A549 (cell line): ENCODE measurements around the gene RAPSN. TPM values are rescaled to one million over a fixed set of nuclear protein-coding genes. Genes with fewer than 3 reads are reported as not detected.

ENCODE experiments used
- ATAC-seq, 2 experiments: fragments of 200-7000 bp in 1 of 2; fragments of >200 bp in 1 of 2; cut with Nextera tagmentation in 1 of 2; cut with Tn5 transposase in 1 of 2; 3 replicates each; pipeline versions ENCODE4 v1.8.0 to v1.9.1; 2018 to 2020; ENCODE audit warnings: mild to moderate bottlenecking in 1 of 2, moderate library complexity in 1 of 2
- CTCF ChIA-PET: fragments of 300-600 bp; sonication (Branson Sonifier 250); formaldehyde crosslinking; extraction: SDS; loops from one replicate; lab custom pipeline; 2021; ENCODE audit warnings: antibody characterized with exemption, inconsistent platforms; lab: Yijun Ruan, JAX
- POLR2A ChIA-PET: fragments of 350-600 bp; formaldehyde crosslinking; extraction: SDS; loops from one replicate; lab custom pipeline; 2021; ENCODE audit warnings: antibody characterized with exemption, inconsistent platforms; lab: Yijun Ruan, JAX
- DNase-seq, 2 experiments: peaks; one replicate each; pipeline versions ENCODE4 v3.0.0 to v3.0.0-alpha.2; 2011 to 2016; ENCODE audit warnings: low read depth in 1 of 2, low spot score in 1 of 2
- FAIRE-seq: peaks from 2 replicates; lab custom pipeline; 2011; peaks lifted over from hg19 to GRCh38; lab: Jason Lieb, UNC
- H3K27ac ChIP-seq, 2 experiments: fragments of >200 bp; sonication (Bioruptor Twin); formaldehyde crosslinking; 3 replicates each; pipeline ENCODE4 v1.5.1; 2016 to 2017
- H3K4me1 ChIP-seq: fragments of >200 bp; sonication (Bioruptor Twin); formaldehyde crosslinking; 3 replicates; pipeline ENCODE4 v1.6.1; 2016
- H3K4me2 ChIP-seq: fragments of >200 bp; sonication (Bioruptor Twin); formaldehyde crosslinking; 3 replicates; pipeline ENCODE4 v1.6.1; 2016
- H3K4me3 ChIP-seq: fragments of >200 bp; sonication (Bioruptor Twin); formaldehyde crosslinking; 3 replicates; pipeline ENCODE4 v1.5.1; 2016
- H3K9me3 ChIP-seq: fragments of >200 bp; sonication (Bioruptor Twin); formaldehyde crosslinking; 3 replicates; pipeline ENCODE4 v1.6.1; 2016
- CBX8 ChIP-seq: fragments of 200-600 bp; sonication (generic); IDR thresholded peaks from 2 replicates; pipeline ENCODE4 v1.6.1; 2016
- EP300 ChIP-seq, 2 experiments: fragments of >200 bp; sonication (Bioruptor Twin); formaldehyde crosslinking; IDR thresholded peaks; 2 replicates in 1 of 2; 3 replicates in 1 of 2; pipeline ENCODE4 v1.6.1; 2016 to 2017
- FOXS1 ChIP-seq: fragments of 250-450 bp; sonication (Bioruptor Pico); IDR thresholded peaks from 2 replicates; pipeline ENCODE4 v1.5.0; 2020; ENCODE audit warnings: mild to moderate bottlenecking, moderate library complexity
- GATA3 ChIP-seq: IDR thresholded peaks from 2 replicates; pipeline ENCODE4 v1.6.1; 2012; ENCODE audit warnings: borderline replicate concordance
- HOXB13 ChIP-seq: fragments of 250-450 bp; sonication (Bioruptor Pico); IDR thresholded peaks from 2 replicates; pipeline ENCODE4 v1.5.0; 2020; ENCODE audit warnings: low read depth, mild to moderate bottlenecking, moderate library complexity
- HOXB5 ChIP-seq: fragments of 250-450 bp; sonication (Bioruptor Pico); IDR thresholded peaks from 2 replicates; pipeline ENCODE4 v1.5.0; 2020; ENCODE audit warnings: mild to moderate bottlenecking, moderate library complexity
- JUNB ChIP-seq: fragments of >200 bp; sonication (Bioruptor Twin); formaldehyde crosslinking; IDR thresholded peaks from 2 replicates; pipeline ENCODE4 v1.6.1; 2016
- KDM1A ChIP-seq: fragments of 200-600 bp; sonication (generic); IDR thresholded peaks from 2 replicates; pipeline ENCODE4 v1.6.1; 2016; ENCODE audit warnings: low read depth, mild to moderate bottlenecking
- MAFK ChIP-seq: fragments of 450-650 bp; IDR thresholded peaks from 2 replicates; pipeline ENCODE4 v1.6.1; 2014; ENCODE audit not compliant: partially characterized antibody
- MAX ChIP-seq: IDR thresholded peaks from 2 replicates; pipeline ENCODE4 v1.6.1; 2012
- MAZ ChIP-seq: fragments of 150-350 bp; IDR thresholded peaks from 2 replicates; pipeline ENCODE4 v1.6.1; 2014; ENCODE audit warnings: antibody characterized with exemption, low read depth, low read length, borderline replicate concordance
- MYC ChIP-seq: IDR thresholded peaks from 2 replicates; pipeline ENCODE4 v1.6.1; 2012; ENCODE audit warnings: mild to moderate bottlenecking, inconsistent platforms, low read length, improper control_type of control experiment, borderline replicate concordance
- NFE2L2 ChIP-seq: fragments of 150-350 bp; conservative IDR thresholded peaks from 2 replicates; pipeline ENCODE4 v1.6.1; 2014; ENCODE audit warnings: low read length
- NPAS2 ChIP-seq: fragments of 250-450 bp; sonication (Bioruptor Pico); IDR thresholded peaks from 2 replicates; pipeline ENCODE4 v1.8.0; 2022; ENCODE audit warnings: mild to moderate bottlenecking, moderate library complexity, borderline replicate concordance
- NR3C1 ChIP-seq: fragments of >200 bp; sonication (Bioruptor Twin); formaldehyde crosslinking; IDR thresholded peaks from 3 replicates; pipeline ENCODE4 v1.6.1; 2017
- PHF8 ChIP-seq: fragments of 200-600 bp; sonication (generic); IDR thresholded peaks from 2 replicates; pipeline ENCODE4 v1.6.1; 2016; ENCODE audit warnings: low read depth, mild to moderate bottlenecking, antibody characterized with exemption, moderate library complexity, borderline replicate concordance
- POLR2AphosphoS2 ChIP-seq: conservative IDR thresholded peaks from 2 replicates; pipeline ENCODE4 v1.6.1; 2012; ENCODE audit warnings: low read length, improper control_type of control experiment, inconsistent platforms
- REST ChIP-seq: fragments of 200-600 bp; sonication (generic); IDR thresholded peaks from 2 replicates; pipeline ENCODE4 v1.6.1; 2016; ENCODE audit warnings: antibody characterized with exemption, mild to moderate bottlenecking, moderate library complexity
- RFX5 ChIP-seq: fragments of 450-650 bp; IDR thresholded peaks from 2 replicates; pipeline ENCODE4 v1.7.1; 2014; ENCODE audit warnings: antibody characterized with exemption, mild to moderate bottlenecking, moderate library complexity
- RNF2 ChIP-seq: fragments of 200-600 bp; sonication (generic); IDR thresholded peaks from 2 replicates; pipeline ENCODE4 v1.6.1; 2016; ENCODE audit warnings: low read depth, mild to moderate bottlenecking, antibody characterized with exemption, moderate library complexity, borderline replicate concordance
- USF2 ChIP-seq: fragments of 450-650 bp; IDR thresholded peaks from 2 replicates; pipeline ENCODE4 v1.6.1; 2014; ENCODE audit warnings: antibody characterized with exemption
- ZNF302 ChIP-seq: fragments of 250-450 bp; sonication (Bioruptor Pico); IDR thresholded peaks from 2 replicates; pipeline ENCODE4 v1.9.0; 2021; ENCODE audit warnings: inconsistent platforms, mild to moderate bottlenecking, moderate library complexity
- WGBS: methylation state at CpG from one replicate; pipeline ENCODE4 v1.1.6; 2017; ENCODE audit errors: missing lambda C conversion rate; 5-methylcytosine and 5-hydroxymethylcytosine counted together
- polyA plus RNA-seq, 4 experiments: library from polyadenylated mRNA; depleted of rRNA in 3 of 4; stranded (reverse); fragments of >200 nt; fragmentation: RNase III in 1 of 4; extraction: RNeasy Plus Mini Kit Qiagen cat#74134 plus additional on column Dnase treatment in 1 of 4; gene quantifications; 2 replicates in 3 of 4; 3 replicates in 1 of 4; pipeline ENCODE4 v1.2.3, GENCODE V29; 2011 to 2017

RAPSN gene
- polyA plus RNA-seq, 2 of the 4 experiments (the other 2 are of a cell fraction) = 0.12 to 0.17 TPM

- no peak for DNase-seq
- H3K4me1 ChIP-seq = peaks cover 12% of the 10 kb centered on the region; the same call in 2 of the 3 replicates
- no peak overlapping the region for H3K27ac ChIP-seq
- ChIA-PET POLR2A (no interaction called here), CTCF (interaction anchor here (1.4 kb wide), 1 partner anchor 12 kb away, joined by 4 read pairs; no protein-coding TSS in a partner anchor)
- no peak for ATAC-seq
- H3K4me3 ChIP-seq = no peak overlapping the region
- no peak overlapping the region for H3K4me2 ChIP-seq
- FAIRE-seq = no peak
- H3K9me3 ChIP-seq = no peaks in the 10 kb centered on the region
- no peak for TF ChIP-seq MAX
- no peak for TF ChIP-seq RNF2
- TF ChIP-seq HOXB5 = no peak
- no peak for TF ChIP-seq REST
- TF ChIP-seq RFX5 = no peak
- TF ChIP-seq JUNB = no peak
- no peak for TF ChIP-seq NPAS2
- no peak for TF ChIP-seq ZNF302 (CRISPR knock-in tag)
- no peak for TF ChIP-seq POLR2AphosphoS2
- TF ChIP-seq NFE2L2 = no peak
- no peak for TF ChIP-seq EP300 (IDR thresholded peaks at IDR 0.05)
- no peak for TF ChIP-seq MAZ
- TF ChIP-seq USF2 = no peak
- TF ChIP-seq FOXS1 (CRISPR knock-in tag) = no peak
- no peak for TF ChIP-seq HOXB13
- no peak for TF ChIP-seq MYC
These were observed 47.9 kb upstream of the RAPSN start for GRCh38 chr11:47496808-47497207.

GRCh38 chr11:47495856-47496217, 46.9 kb upstream of the RAPSN start:
- TF ChIP-seq CBX8 = no peak
- TF ChIP-seq REST = no peak
- no peak for TF ChIP-seq MAFK
- TF ChIP-seq KDM1A = no peak
- no peak for TF ChIP-seq PHF8
- TF ChIP-seq NR3C1 = no peak
- no peak for TF ChIP-seq GATA3
- no peaks in the 10 kb centered on the region for H3K9me3 ChIP-seq
- POLR2A ChIA-PET = no interaction called here
- H3K4me1 ChIP-seq = peaks cover 12% of the 10 kb centered on the region; the same call in 2 of the 3 replicates
- WGBS = 94% methylated on average over 1 of the region's 1 CpG
- no peak overlapping the region for H3K4me3 ChIP-seq
- no peak overlapping the region for H3K4me2 ChIP-seq
- ATAC-seq (no peak), FAIRE-seq (no peak), DNase-seq (no peak)
- CTCF ChIA-PET = interaction anchor here (1.1 to 1.6 kb wide), 2 partner anchors 9 to 57 kb away, joined by 3 read pairs; partner anchors contain the start of gene CELF1
- H3K27ac ChIP-seq = no peak overlapping the region; a peak in 1 of 6 replicates
